Breast epithelium (tissue), 4 donors: Measurements from ENCODE around the gene UNC79. TPM values are rescaled to one million over a fixed set of nuclear protein-coding genes. Genes with fewer than 3 reads are reported as not detected.

Experiments used
- DNase-seq, 2 donors: peaks; one replicate each; pipeline ENCODE4 v3.0.0-alpha.2; 2019; ENCODE audit warnings: low spot score in 2 of 2
- H3K27ac ChIP-seq, 2 donors: fragments of 200-600 bp; sonication (generic) in 1 of 2; one replicate each; pipeline ENCODE4 v1.5.1; 2016 to 2019; ENCODE audit warnings: mild to moderate bottlenecking in 1 of 2
- H3K27me3 ChIP-seq, 2 donors: fragments of 200-600 bp; sonication (generic) in 1 of 2; one replicate each; pipeline versions ENCODE4 v1.5.1 to v1.6.0; 2017 to 2019; ENCODE audit warnings: control low read depth in 1 of 2, mild to moderate bottlenecking in 1 of 2
- H3K36me3 ChIP-seq: fragments of 200-600 bp; one replicate; pipeline ENCODE4 v1.5.1; 2019
- H3K4me1 ChIP-seq, 2 donors: fragments of 200-600 bp; sonication (generic); one replicate each; pipeline ENCODE4 v1.5.1; 2016 to 2019; ENCODE audit warnings: control low read depth in 1 of 2
- H3K4me3 ChIP-seq, 3 donors: fragments of 200-600 bp; sonication (generic); 1 replicate in 2 of 3; 2 replicates in 1 of 3; pipeline ENCODE4 v1.5.1; 2016 to 2019; ENCODE audit warnings: mild to moderate bottlenecking in 3 of 3, moderate library complexity in 2 of 3
- H3K9me3 ChIP-seq, 2 donors: fragments of 200-600 bp; sonication (generic) in 1 of 2; one replicate each; pipeline ENCODE4 v1.5.1; 2016 to 2019; ENCODE audit warnings: control low read depth in 1 of 2
- CTCF ChIP-seq, 3 donors: fragments of 450-650 bp; IDR thresholded peaks; one replicate each; pipeline ENCODE4 v1.5.1; 2016 to 2017; ENCODE audit warnings: antibody characterized with exemption in 3 of 3, mild to moderate bottlenecking in 3 of 3, moderate library complexity in 3 of 3
- POLR2A ChIP-seq: fragments of 450-650 bp; IDR thresholded peaks from one replicate; pipeline ENCODE4 v1.6.1; 2016; ENCODE audit warnings: antibody characterized with exemption, mild to moderate bottlenecking, moderate library complexity
- POLR2AphosphoS5 ChIP-seq, 3 donors: sonication (generic); formaldehyde crosslinking; IDR thresholded peaks; one replicate each; pipeline ENCODE4 v1.6.1; 2017; ENCODE audit warnings: antibody characterized with exemption in 3 of 3
- intact Hi-C: fragments of 100-400 bp; cut with DNase I; formaldehyde crosslinking; loops from one replicate; pipeline ENCODE4 v1.15.1; 2023; ENCODE audit warnings: low total_unique reads
- total RNA-seq, 3 donors: library from RNA; depleted of rRNA; stranded (reverse); fragments of >200 nt; gene quantifications; one replicate each; pipeline ENCODE4 v1.1.0, GENCODE V29; 2016

Gene UNC79
- total RNA-seq, 3 donors from 2014 or later = 0.29 to 0.32 TPM; not detected in 1

- H3K27me3 ChIP-seq = no peaks in the 10 kb centered on the region
- no peak for TF ChIP-seq POLR2A
- TF ChIP-seq CTCF (IDR thresholded peaks at IDR 0.05) = no peak
- no peak for TF ChIP-seq POLR2AphosphoS5 (IDR thresholded peaks at IDR 0.05)
These were observed 118.9 kb downstream of the UNC79 start for GRCh38 chr14:93549595-93549994.

GRCh38 chr14:93564918-93565317 is 134.2 kb downstream of the UNC79 start:
- Histone ChIP-seq H3K4me3 (no peak overlapping the region), H3K4me1 (no peaks in the 10 kb centered on the region), H3K27me3 (no peaks in the 10 kb centered on the region), H3K27ac (no peak overlapping the region), H3K36me3 (no peaks in the 10 kb centered on the region), H3K9me3 (no peaks in the 10 kb centered on the region)
- DNase-seq = no peak
- intact Hi-C loops = no loop called here
- TF ChIP-seq POLR2AphosphoS5 (IDR thresholded peaks at IDR 0.05) (no peak), CTCF (IDR thresholded peaks at IDR 0.05) (no peak), POLR2A (no peak)

More at GRCh38 chr14:93549595-93549994, 118.9 kb downstream of the UNC79 start:
- Histone ChIP-seq H3K27ac (no peak overlapping the region), H3K36me3 (no peaks in the 10 kb centered on the region), H3K9me3 (no peaks in the 10 kb centered on the region), H3K4me1 (no peaks in the 10 kb centered on the region), H3K4me3 (no peak overlapping the region)
- DNase-seq = no peak
- intact Hi-C loops = no loop called here

- no peaks in the 10 kb centered on the region for H3K27me3 ChIP-seq
- no peak for TF ChIP-seq POLR2A
- no peak for TF ChIP-seq CTCF (IDR thresholded peaks at IDR 0.05)
- no peak for TF ChIP-seq POLR2AphosphoS5 (IDR thresholded peaks at IDR 0.05)
- no peaks in the 10 kb centered on the region for H3K9me3 ChIP-seq
- no peak overlapping the region for H3K27ac ChIP-seq
- H3K4me1 ChIP-seq = no peaks in the 10 kb centered on the region
- intact Hi-C loops = no loop called here
- H3K4me3 ChIP-seq = no peak overlapping the region
- no peak for DNase-seq
- no peaks in the 10 kb centered on the region for H3K36me3 ChIP-seq
These were observed 135.4 kb downstream of the UNC79 start for GRCh38 chr14:93566065-93566693.

- no peak for TF ChIP-seq CTCF (IDR thresholded peaks at IDR 0.05)
- TF ChIP-seq POLR2A = no peak
- no peak for TF ChIP-seq POLR2AphosphoS5 (IDR thresholded peaks at IDR 0.05)
- Histone ChIP-seq H3K4me3 (no peak overlapping the region), H3K27me3 (no peaks in the 10 kb centered on the region), H3K4me1 (no peaks in the 10 kb centered on the region), H3K9me3 (no peaks in the 10 kb centered on the region), H3K36me3 (no peaks in the 10 kb centered on the region), H3K27ac (no peak overlapping the region)
- intact Hi-C loops = no loop called here
- no peak for DNase-seq
These were observed 140.5 kb downstream of the UNC79 start for GRCh38 chr14:93571275-93571674.

GRCh38 chr14:93579178-93579577 is 148.4 kb downstream of the UNC79 start:
- H3K27me3 ChIP-seq = no peaks in the 10 kb centered on the region
- H3K27ac ChIP-seq = no peak overlapping the region
- DNase-seq = no peak
- H3K4me1 ChIP-seq = no peaks in the 10 kb centered on the region
- no peaks in the 10 kb centered on the region for H3K9me3 ChIP-seq
- H3K4me3 ChIP-seq = no peak overlapping the region
- H3K36me3 ChIP-seq = no peaks in the 10 kb centered on the region
- intact Hi-C loops = no loop called here
- no peak for TF ChIP-seq POLR2AphosphoS5 (IDR thresholded peaks at IDR 0.05)
- no peak for TF ChIP-seq CTCF (IDR thresholded peaks at IDR 0.05)
- no peak for TF ChIP-seq POLR2A
